HT-29 (cell line): ENCODE data around the gene BAZ1A. TPM values are rescaled to one million over a fixed set of nuclear protein-coding genes. Genes with fewer than 3 reads are reported as not detected.
"Not testable (repeated sequence)": the region's sequence is repeated elsewhere in the genome, so short reads cannot be mapped to it uniquely, and the experiment has no call there.

Source experiments
- DNase-seq: peaks from one replicate; pipeline ENCODE4 v3.0.0-alpha.2; 2015; ENCODE audit warnings: low spot score
- total RNA-seq: library from RNA; depleted of rRNA; stranded (reverse); fragments of >200 nt; shearing (Covaris generic); gene quantifications from 2 replicates; pipeline ENCODE4 v1.2.3, GENCODE V29; 2014

BAZ1A gene
- total RNA-seq, 1 experiment from 2014 or later: 14.9 TPM

DNA sequence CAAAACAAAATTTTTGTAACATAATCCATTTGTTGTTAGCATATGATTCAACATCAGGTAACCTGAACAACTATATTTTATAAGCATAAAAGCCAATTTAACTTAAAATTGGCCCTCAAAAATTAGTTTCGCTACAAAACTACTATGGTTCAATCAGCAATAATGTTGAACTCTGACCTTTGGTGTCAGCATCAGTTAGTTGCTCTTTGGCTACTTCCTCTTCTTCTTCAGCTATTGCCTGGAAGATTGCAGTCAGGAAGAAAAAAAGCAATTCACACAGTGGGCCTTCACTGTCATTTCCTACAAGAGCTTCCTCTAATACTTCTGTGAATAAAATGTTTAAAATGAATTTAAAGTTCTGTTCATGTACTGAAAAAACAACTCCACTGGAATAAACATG is 82.6 kb downstream of the BAZ1A start:
- no peak for DNase-seq

DNA sequence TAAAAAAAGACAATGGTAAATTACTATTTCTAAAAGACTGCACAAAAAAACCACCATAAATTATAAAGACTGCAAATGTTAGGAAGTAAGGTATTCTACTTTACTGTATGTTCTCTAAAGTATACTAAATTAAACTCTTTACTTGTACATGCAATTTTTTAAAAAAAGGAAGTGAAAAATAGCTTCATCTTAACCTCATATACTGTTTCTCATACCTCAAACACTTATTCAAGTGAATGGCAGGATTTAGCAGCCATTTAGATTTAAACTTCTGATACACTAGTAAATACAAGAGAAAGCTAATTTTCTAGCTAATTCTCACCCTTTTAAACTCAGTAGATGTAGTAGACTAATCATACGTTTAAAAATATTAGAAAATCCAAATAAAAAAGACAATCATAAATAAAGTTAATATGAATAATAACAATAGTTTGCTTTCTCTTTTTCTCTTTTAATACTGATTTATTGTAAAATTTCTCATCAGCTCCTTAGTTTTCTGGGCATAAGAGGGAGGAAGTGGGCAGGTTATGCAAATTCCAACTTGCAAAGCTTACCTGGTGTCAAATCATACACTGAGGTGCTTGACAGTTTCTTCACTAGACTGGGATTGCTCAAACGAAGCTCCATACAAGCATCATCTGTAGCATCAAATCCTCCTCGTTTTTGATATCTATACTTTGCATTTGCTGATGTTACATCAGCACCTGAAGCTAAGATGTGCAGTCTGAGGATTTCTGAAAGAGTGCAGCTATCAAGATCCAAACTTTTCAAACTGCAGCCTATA is 89.7 kb downstream of the BAZ1A start:
- no peak for DNase-seq

DNA sequence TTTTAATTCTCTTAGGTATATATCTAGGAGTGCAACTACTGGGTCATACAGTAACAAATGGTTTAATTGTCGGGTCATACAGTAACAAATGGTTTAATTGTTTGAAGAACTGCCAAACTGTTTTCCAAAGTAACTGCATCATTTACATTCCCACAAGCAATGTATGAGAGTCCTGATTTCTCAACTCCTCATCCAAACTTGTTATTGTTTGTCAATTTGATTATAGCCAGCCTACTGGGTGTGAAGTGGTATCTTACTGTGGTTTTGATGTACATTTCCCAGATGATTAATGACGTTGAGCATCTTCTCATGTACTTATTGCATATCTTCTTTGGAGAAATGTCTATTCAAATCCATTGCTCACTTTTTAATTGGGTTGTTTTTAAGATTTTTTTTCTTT is 93.1 kb downstream of the BAZ1A start:
- no peak for DNase-seq

DNA sequence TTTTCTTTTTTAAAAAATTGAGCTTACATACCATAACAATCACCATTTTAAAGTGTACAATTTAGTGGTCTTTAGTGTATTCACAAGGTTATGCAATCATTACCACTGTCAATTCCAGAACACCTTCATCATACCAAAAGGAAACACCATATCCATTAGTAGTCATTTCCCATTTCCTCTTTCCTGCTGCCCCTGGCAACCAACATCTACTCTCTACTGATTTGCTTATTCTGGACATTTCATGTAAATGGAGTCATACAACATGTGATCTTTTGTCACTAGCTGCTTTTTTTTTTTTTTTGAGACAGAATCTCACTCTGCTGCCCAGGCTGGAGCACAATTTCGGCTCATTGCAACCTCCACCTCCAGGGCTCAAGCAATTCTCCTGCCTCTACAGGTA is 93.9 kb downstream of the BAZ1A start:
- no peak for DNase-seq

DNA sequence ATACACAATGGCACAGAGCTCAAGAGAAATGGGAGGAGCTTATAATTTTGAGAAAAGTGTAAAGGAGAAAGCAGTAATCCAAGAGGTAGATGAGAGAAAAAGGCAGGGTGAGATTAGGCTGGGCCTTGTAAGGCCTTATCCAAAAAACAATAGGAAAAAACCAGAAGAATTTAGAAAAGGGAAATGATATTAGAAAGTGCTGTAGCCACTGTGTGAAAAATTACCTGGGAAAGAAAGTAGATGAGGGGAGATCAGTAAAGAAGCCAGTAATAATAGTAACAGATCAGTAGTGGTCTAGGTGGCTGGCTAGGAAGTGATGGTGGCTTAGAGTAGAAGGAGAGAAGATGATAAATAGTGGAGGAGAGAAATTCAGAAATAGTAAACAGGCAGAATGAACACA is 94.5 kb downstream of the BAZ1A start:
- no peak for DNase-seq

DNA sequence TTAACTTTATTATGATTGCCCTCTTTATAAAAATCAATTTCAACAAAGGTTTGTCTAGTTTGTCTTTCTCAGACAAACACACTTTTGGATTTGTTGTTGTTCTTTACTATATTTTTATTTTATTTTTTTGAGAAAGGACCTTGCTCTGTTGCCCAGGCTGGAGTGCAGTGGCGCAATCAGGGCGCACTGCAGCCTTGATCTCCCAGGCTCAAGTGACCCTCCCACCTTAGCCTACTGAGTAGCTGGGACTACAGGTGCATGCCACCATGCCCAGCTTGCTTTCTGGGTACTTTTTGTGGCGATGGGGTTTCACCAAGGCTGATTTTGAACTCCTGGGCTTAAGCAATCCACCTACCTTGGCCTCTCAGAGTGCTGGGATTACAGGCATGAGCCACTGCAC is 96.4 kb downstream of the BAZ1A start:
- no peak for DNase-seq

DNA sequence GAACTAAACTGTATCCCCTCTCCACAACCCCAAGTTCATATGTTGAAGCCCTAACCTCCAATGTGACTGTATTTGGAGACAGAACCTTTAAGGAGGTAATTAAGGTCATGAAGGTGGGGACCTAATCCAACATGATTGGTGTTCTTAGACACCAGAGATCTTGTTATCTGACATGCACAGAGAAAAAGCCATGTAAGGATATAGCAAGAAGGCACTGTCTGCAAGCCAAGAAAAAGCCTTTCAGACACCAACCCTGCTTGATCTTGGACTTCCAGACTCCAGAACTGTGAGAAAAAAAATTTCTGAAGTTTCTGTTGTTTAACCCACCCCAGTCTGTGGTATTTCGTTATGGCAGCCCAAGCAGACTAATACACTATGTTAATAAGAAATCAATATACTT is 98.5 kb downstream of the BAZ1A start:
- DNase-seq: no peak

DNA sequence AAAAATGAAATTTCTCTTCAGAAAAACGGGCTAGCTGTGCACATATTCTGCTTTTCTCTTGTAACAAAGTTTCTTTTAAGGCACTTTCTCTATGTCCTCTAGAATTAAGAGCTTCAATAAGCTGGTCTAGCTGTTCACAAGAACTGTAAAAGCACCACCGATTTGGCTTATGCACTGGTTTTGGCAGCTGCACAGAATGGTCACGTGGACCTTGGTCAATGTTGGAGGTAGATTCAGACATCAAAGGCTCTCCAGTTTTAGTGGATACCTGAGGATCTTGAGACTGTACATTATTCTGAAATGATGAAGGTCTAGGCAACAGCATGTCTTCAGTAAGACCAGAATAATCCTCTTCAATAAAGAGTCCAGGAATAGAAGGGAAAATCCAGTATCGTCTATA is 99.2 kb downstream of the BAZ1A start:
- no peak for DNase-seq

DNA sequence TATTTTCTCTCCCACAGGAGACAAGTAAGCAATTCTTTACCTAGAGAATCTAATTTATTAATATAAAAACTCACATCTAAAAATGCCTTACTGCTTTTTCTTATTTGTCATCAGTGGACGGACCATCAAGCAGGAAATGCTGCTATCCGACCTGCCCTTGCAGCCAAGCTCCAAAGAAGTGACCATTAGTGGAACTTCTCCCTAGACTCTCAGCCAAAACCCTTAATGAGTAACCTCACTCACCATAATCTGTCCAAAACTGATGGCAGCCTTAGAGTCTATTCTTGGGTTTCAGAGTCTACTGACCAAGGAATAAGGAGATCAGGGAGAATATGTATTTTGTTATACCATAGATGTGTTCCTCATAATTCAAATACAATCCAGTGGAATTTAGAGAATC is 99.8 kb downstream of the BAZ1A start:
- no peak for DNase-seq

DNA sequence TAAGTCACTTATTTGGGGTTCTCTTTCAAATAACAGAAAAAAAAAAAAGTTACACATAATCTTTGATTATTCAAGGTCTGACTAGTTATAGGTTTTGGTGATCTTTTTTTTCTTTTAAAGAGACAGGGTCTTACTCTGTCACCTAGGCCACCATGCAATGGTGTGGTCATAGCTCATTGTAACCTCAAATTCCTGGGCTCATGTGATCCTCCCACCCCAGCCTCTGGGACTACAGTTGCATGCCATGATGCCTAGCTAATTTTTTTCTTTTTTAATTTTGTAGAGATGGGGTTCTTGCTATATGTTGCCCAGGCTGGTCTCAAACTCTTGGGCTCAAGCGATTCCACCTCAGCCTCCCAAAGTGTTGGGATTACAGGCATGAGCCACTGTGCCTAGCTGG is 104.3 kb downstream of the BAZ1A start:
- DNase-seq: no peak

DNA sequence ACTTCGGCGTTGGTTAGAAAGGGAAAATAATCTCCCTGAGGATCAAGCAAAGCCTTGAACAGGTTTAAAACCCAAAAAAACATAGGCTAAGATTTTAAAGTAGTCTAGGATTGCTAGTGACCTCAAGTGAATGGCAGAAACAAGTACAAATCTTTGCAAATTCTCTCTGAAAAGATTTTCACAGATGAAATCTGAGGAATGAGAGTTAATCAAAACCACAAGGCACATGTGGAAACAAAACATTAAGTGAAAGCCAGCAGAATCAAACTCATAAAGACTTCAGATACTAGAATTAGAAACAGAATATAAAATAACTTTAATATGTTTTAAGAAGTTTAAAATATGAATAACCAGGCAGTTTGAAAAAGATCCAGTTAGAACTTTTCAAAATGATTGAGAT is 108.6 kb downstream of the BAZ1A start:
- DNase-seq: no peak

DNA sequence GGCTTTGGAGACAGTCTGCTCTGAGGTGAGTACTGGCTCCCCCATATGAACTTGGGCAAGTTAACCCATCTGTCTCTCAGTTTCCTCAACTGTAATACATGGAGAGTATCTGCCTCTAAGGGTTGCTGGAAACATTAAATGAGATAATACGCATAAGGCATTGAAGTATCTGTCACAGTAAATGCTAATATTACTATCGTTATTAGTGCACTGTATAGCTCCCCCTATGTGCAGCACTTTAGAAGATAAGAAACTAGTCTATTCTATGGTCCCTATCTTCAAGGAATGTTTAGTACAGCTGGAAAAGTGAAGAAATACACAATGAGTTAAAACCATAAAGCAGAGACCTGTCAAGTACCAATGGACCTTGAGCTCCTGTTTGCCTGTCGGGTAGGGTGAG is 109.1 kb downstream of the BAZ1A start:
- no peak for DNase-seq

DNA sequence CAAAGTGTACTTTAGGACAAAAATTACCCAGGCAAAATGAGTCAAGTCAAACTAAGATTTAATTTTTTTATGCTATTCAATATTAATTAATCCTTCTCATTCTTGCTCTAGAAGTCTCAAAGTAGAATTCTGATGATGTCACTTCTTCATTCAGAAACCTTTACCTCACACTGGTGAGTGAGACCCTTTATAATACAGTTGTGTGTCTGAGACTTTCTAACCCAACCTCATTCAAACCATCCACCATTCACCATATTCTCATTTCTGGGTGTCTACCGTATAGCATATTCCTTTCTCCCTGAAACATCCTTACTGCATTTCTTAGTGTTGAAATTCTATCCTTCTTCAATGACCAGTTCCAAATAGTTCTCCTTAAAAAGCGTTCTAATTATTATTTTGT is 119.9 kb downstream of the BAZ1A start:
- DNase-seq: no peak

DNA sequence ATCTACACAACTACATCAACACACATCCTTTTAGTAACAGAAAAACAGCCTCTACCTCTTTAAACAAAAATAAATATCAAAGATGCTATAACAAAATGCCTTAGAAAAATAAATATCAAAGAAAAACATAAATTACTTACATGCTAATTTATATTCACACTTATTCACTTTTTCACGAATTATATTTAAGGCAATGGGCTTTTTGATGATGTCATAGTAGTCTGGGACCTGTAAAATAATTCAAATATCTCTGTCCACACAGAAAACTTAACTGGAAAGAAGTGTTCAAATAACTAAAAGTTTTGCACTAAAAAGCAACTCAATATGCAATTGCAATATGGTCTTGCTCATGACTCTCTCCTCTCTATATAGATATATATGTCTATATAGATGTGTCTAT is 120.5 kb downstream of the BAZ1A start:
- DNase-seq: no peak

DNA sequence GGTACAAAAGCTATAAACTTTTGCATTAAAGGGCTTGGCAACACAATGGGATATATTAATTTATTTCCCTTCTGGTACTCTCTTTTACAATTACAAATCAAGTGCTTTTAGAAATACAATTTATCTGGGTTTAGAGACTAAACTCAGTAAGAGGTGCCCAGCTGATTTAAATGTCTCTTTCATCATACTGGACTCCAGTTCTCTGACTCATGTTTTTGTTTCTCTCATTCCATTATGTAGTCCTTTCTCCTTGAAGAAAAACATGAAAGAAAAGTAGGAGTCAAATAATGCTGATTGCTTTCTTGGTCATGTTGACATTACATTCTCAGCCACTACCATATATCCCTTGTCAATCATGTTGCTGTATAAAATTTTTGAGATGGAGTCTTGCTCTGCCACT is 124.5 kb downstream of the BAZ1A start:
- no peak for DNase-seq

DNA sequence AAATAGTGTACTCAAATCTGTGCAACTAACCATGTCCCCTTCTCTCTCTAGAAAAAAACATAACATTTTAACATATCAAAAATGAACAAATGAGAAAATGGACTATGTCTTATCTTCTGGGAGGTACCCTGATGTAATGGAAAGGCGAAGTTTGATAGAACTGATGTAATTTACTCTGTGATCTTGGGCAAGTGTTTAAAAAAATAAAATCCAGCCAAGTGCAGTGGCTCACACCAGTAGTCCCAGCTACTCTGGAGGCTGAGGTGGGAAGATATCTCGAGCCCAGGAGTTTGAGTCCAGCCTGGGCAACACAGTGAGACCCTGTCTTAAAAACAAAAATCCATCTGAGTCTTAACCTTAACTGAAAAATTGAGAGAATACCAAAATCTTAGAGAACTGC is 124.9 kb downstream of the BAZ1A start:
- no peak for DNase-seq

DNA sequence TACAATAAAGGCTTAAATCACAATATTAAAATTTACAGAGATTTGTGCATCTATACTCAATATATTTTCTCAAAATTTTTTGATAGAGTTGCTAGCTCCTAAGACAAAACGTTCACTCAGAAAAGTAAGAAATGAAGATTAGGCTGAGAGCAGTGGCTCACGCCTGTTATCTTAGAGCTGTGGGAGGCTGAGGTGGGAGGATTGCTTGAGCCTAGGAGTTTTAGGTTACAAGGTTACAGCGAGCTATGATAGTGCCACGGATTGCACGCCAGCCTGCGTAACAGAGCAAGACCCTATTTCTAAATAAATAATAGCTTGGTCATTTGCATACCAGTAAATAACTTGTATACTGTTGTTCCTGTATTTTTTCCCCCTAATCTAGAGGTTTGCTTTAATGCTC is 125.8 kb downstream of the BAZ1A start:
- no peak for DNase-seq

DNA sequence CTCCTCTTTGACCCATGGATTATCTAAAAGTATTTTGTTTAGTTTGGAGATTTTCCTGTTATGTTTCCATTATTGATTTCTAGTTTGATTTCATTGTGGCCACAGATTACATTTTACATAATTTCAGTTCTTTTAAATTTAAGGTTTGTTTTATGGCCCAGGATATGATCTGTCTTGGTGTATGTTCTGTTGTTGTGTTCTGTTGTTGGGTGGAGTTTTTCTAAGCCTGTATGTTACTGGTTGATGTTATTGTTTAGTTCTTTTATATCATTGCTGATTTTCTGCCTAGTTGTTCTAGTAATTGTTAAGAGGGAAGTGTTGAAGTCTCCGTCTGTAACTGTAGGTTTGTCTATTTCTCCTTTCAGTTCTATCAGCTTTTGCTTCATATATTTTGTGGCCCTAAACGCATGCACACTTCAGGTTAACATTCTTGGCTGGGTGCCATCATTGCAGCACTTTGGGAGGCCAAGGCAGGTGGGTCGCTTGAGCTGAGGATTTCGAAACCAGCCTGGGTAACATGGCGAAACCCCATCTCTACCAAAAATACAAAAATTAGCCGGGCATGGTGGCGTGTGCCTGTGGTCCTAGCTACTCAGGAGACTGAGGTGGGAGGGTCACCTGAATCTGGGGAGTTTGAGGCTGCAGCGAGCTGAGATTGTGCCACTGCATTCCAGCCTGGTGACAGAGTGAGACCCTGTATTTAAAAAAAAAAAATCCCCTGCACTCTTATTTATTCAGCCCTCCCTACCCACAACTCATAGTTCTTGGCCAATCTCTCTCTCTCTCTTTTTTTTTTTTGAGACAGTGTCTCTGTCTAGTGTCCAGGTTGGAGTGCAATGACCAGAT is 132.7 kb downstream of the BAZ1A start:
- no peak for DNase-seq

DNA sequence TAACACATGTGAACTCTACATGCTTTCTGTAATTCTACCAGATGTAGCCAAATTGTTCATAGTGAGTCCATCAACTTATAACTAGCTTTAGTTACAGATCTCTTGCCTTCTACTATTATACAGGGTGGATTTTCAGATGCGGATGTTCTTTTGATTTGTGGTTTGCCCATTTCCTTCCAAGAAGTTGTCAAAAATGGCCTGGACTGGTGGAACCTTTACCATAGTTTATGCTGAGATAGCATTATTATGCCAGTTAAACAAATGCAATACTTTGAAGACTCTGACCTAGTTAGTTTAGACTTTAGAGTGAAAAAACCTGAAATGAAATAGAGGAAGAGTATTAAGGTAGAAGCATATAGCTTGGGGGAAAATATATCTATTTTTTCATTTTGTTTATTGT is 133.3 kb downstream of the BAZ1A start:
- DNase-seq: no peak

DNA sequence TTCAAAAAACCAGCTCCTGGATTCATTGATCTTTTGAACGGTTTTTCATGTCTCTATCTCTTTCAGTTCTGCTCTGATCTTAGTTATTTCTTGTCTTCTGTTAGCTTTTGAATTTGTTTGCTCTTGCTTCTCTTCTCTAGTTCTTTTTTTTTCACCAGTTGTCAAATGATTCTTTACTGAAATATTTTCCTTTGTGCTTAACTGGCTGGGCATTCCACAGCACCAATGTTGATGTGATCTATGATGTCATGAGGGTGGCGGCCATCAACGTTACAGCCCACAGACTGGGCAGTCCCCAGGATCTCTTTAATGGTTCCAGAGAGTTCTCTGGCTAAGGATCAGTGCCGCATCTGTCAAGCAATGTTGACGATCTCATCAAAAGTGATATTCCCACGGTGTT is 135.0 kb downstream of the BAZ1A start:
- DNase-seq: not testable (repeated sequence)

DNA sequence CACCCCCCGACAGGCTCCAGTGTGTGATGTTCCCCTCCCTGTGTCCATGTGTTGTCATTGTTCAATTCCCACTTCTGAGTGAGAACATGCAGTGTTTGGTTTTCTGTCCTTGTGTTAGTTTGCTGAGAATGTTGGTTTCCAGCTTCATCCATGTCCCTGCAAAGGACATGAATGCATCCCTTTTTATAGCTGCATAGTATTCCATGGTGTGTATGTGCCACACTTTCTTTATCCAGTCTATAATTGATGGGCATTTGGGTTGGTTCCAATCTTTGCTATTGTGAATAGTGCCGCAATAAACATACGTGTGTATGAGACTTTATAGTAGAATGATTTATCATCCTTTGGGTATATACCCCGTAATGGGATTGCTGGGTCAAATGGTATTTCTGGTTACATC is 138.1 kb downstream of the BAZ1A start:
- DNase-seq: not testable (repeated sequence)

DNA sequence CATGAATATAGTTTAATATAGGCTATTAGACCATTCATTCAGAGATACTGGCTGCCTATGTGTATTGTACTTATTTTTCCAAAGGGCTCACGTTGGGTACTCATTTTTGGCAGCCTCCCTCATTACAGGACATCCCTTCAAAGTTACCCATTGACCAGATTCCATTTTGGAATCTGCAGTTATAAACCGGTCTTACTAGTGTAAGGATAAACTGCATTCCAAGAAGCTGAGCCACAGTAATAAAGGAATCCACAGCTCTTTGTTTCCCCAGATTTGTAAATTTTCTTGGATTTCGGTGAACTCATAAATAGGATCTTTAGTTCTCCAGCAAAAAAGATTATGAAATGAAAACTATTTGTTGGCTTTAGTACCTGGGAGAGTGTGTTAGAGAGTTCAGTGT is 141.9 kb downstream of the BAZ1A start:
- DNase-seq: peak; percentile 38

DNA sequence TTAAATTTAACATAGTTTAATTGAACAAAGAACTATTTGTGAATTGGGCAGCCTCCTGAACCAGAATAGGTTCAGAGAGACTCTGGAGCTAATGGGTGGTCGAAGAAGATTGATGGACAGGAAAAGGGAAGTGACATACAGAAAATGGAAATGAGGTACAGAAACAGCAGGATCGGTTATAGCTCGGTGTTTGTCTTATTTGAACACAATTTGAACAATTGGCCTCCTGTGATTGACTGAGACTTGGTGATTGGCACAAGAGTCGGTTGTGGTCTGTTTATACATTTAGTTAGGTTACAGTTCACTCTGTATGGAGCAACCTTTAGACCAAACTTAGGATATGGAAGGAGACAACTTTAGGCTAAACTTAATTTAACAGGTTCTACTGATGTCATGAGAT is 142.4 kb downstream of the BAZ1A start:
- no peak for DNase-seq
